T-helper 1 cell treated with Interleukin-12 subunit alpha and Interleukin-12 subunit beta and Interleukin-4 antibody, amounts not matched to agents 30 μg/mL and 1 μg/mL, for 36 hours (primary cell): Measurements from ENCODE around the gene ZDHHC18.
A peak's percentile ranks its signal among the peaks of the same experiment; 100 is the strongest.

Source experiments
- H3K27ac Mint-ChIP-seq: one replicate; pipeline ENCODE4 v1.8.0; 2021; ENCODE audit warnings: mild to moderate bottlenecking, mixed read lengths
- H3K27me3 Mint-ChIP-seq: one replicate; pipeline ENCODE4 v1.8.0; 2021; ENCODE audit warnings: low read depth, mixed read lengths
- H3K36me3 Mint-ChIP-seq: one replicate; pipeline ENCODE4 v1.8.0; 2021; ENCODE audit warnings: low read depth, mixed read lengths
- H3K4me1 Mint-ChIP-seq: one replicate; pipeline ENCODE4 v1.8.0; 2021; ENCODE audit warnings: low read depth, mixed read lengths
- H3K4me3 Mint-ChIP-seq: one replicate; pipeline ENCODE4 v1.8.0; 2021; ENCODE audit warnings: mild to moderate bottlenecking, moderate library complexity, mixed read lengths
- H3K9me3 Mint-ChIP-seq: one replicate; pipeline ENCODE4 v1.8.0; 2021; ENCODE audit warnings: mixed read lengths

The ZDHHC18 gene

GRCh38 chr1:26826261-26827105 lies at the start of gene ZDHHC18:
ZDHHC18 (plus strand) TSS chr1:26826688; CDS start chr1:26826805, 117 bp downstream.
- no peaks in the 10 kb centered on the region for H3K9me3 Mint-ChIP-seq
- peaks cover 48% of the 10 kb centered on the region for H3K4me1 Mint-ChIP-seq
- peaks cover 26% of the 10 kb centered on the region for H3K36me3 Mint-ChIP-seq
- H3K27ac Mint-ChIP-seq, result peak within 1 kb of the TSS; percentile 92
- no peaks in the 10 kb centered on the region for H3K27me3 Mint-ChIP-seq
- H3K4me3 Mint-ChIP-seq, result peak within 1 kb of the TSS; percentile 99

- no peak overlapping the region for H3K4me3 Mint-ChIP-seq
- peaks cover 67% of the 10 kb centered on the region for H3K36me3 Mint-ChIP-seq
- no peak overlapping the region for H3K27ac Mint-ChIP-seq
Observed at GRCh38 chr1:26779098-26779668, 47.3 kb upstream of the ZDHHC18 start.

GRCh38 chr1:26780344-26780957 lies 46.0 kb upstream of the ZDHHC18 start:
- Mint-ChIP-seq H3K4me3 (no peak overlapping the region), H3K9me3 (no peaks in the 10 kb centered on the region), H3K27me3 (no peaks in the 10 kb centered on the region), H3K27ac (no peak overlapping the region), H3K4me1 (peaks cover 21% of the 10 kb centered on the region), H3K36me3 (peaks cover 56% of the 10 kb centered on the region)

More at GRCh38 chr1:26779098-26779668, 47.3 kb upstream of the ZDHHC18 start:
- H3K4me1 Mint-ChIP-seq, result peaks cover 12% of the 10 kb centered on the region
- no peaks in the 10 kb centered on the region for H3K27me3 Mint-ChIP-seq
- H3K9me3 Mint-ChIP-seq, result no peaks in the 10 kb centered on the region

- H3K36me3 Mint-ChIP-seq, result peaks cover 51% of the 10 kb centered on the region
- H3K27me3 Mint-ChIP-seq, result no peaks in the 10 kb centered on the region
- no peak overlapping the region for H3K4me3 Mint-ChIP-seq
- H3K4me1 Mint-ChIP-seq, result peaks cover 30% of the 10 kb centered on the region
- H3K9me3 Mint-ChIP-seq, result no peaks in the 10 kb centered on the region
- H3K27ac Mint-ChIP-seq, result no peak overlapping the region
Observed at GRCh38 chr1:26781206-26781825, 45.2 kb upstream of the ZDHHC18 start.

GRCh38 chr1:26782521-26783212 lies 43.8 kb upstream of the ZDHHC18 start:
- H3K9me3 Mint-ChIP-seq, result no peaks in the 10 kb centered on the region
- H3K4me3 Mint-ChIP-seq, result no peak overlapping the region
- no peak overlapping the region for H3K27ac Mint-ChIP-seq
- H3K4me1 Mint-ChIP-seq, result peaks cover 42% of the 10 kb centered on the region
- H3K36me3 Mint-ChIP-seq, result peaks cover 47% of the 10 kb centered on the region
- no peaks in the 10 kb centered on the region for H3K27me3 Mint-ChIP-seq

- Mint-ChIP-seq H3K36me3 (peaks cover 40% of the 10 kb centered on the region), H3K27me3 (no peaks in the 10 kb centered on the region), H3K9me3 (no peaks in the 10 kb centered on the region), H3K27ac (no peak overlapping the region), H3K4me3 (no peak overlapping the region), H3K4me1 (peaks cover 44% of the 10 kb centered on the region)
Observed at GRCh38 chr1:26783646-26784022, 42.9 kb upstream of the ZDHHC18 start.

- H3K36me3 Mint-ChIP-seq, result peaks cover 35% of the 10 kb centered on the region
- no peaks in the 10 kb centered on the region for H3K9me3 Mint-ChIP-seq
- H3K4me1 Mint-ChIP-seq, result peaks cover 50% of the 10 kb centered on the region
- H3K27ac Mint-ChIP-seq, result peak overlapping the region; percentile 46
- no peaks in the 10 kb centered on the region for H3K27me3 Mint-ChIP-seq
- H3K4me3 Mint-ChIP-seq, result no peak overlapping the region
Observed at GRCh38 chr1:26784023-26784871, 42.2 kb upstream of the ZDHHC18 start.

- H3K27ac Mint-ChIP-seq, result no peak overlapping the region
- H3K36me3 Mint-ChIP-seq, result peaks cover 29% of the 10 kb centered on the region
- peaks cover 53% of the 10 kb centered on the region for H3K4me1 Mint-ChIP-seq
- no peaks in the 10 kb centered on the region for H3K9me3 Mint-ChIP-seq
- H3K4me3 Mint-ChIP-seq, result no peak overlapping the region
- no peaks in the 10 kb centered on the region for H3K27me3 Mint-ChIP-seq
Observed at GRCh38 chr1:26784886-26785285, 41.6 kb upstream of the ZDHHC18 start.

GRCh38 chr1:26785611-26786436 lies 40.7 kb upstream of the ZDHHC18 start:
- Mint-ChIP-seq H3K4me1 (peaks cover 62% of the 10 kb centered on the region), H3K27ac (peak overlapping the region; percentile 100), H3K36me3 (peaks cover 26% of the 10 kb centered on the region), H3K4me3 (peak overlapping the region; percentile 99), H3K9me3 (no peaks in the 10 kb centered on the region), H3K27me3 (no peaks in the 10 kb centered on the region)

GRCh38 chr1:26786437-26787380 lies 39.8 kb upstream of the ZDHHC18 start:
- Mint-ChIP-seq H3K4me1 (peaks cover 67% of the 10 kb centered on the region), H3K27ac (peak overlapping the region; percentile 100), H3K36me3 (peaks cover 20% of the 10 kb centered on the region), H3K4me3 (peak overlapping the region; percentile 99), H3K27me3 (no peaks in the 10 kb centered on the region), H3K9me3 (no peaks in the 10 kb centered on the region)

GRCh38 chr1:26787381-26787705 lies 39.1 kb upstream of the ZDHHC18 start:
- H3K36me3 Mint-ChIP-seq, result peaks cover 18% of the 10 kb centered on the region
- H3K27me3 Mint-ChIP-seq, result no peaks in the 10 kb centered on the region
- H3K27ac Mint-ChIP-seq, result peak overlapping the region; percentile 100

More at GRCh38 chr1:26787381-26787705, 39.1 kb upstream of the ZDHHC18 start:
- no peaks in the 10 kb centered on the region for H3K9me3 Mint-ChIP-seq
- peak overlapping the region; percentile 99 for H3K4me3 Mint-ChIP-seq
- peaks cover 68% of the 10 kb centered on the region for H3K4me1 Mint-ChIP-seq
